Measurements from ENCODE around the gene PDE6D. TPM values are rescaled to one million over a fixed set of nuclear protein-coding genes. Genes with fewer than 3 reads are reported as not detected.

PDE6D gene
- total RNA-seq, 1 donor from 2014 or later = 31.9 TPM

DNA sequence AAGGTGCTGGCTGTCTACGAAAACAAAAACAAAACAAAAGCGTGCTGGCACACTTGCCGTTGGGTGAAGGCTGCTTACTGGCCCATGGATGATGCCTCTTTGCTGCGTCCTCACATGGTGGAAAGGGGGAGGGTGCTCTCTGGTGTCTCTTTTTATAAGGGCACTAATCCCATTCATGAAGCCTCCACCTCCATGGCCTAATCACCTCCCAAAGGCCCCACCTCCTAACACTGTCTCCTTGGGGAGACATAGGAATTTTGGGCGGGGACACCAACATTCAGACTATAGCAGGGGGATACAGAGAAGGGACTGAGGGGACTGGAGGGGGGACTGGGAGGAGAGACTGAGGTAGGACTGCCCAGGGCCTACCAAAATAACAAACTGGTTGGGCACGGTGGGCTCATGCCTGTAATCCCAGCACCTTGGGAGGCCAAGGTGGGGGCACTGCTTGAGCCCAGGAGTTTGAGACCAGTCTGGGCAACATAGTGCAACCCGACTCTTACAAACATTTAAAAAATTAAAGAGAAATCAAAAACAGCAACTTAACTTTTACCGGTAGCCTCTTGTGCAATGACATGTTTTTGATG lies 58.3 kb downstream of the PDE6D start:
- Mint-ChIP-seq H3K27ac (no peak overlapping the region), H3K27me3 (ENCODE audit: insufficient read depth) (peaks cover 2% of the 10 kb centered on the region), H3K4me1 (ENCODE audit: low read depth) (no peaks in the 10 kb centered on the region), H3K9me3 (no peaks in the 10 kb centered on the region), H3K36me3 (ENCODE audit: low read depth) (no peaks in the 10 kb centered on the region), H3K4me3 (no peak overlapping the region)
- intact Hi-C loops (cut with micrococcal nuclease) = no loop called here
- no peak for DNase-seq (ENCODE audit: low spot score)

DNA sequence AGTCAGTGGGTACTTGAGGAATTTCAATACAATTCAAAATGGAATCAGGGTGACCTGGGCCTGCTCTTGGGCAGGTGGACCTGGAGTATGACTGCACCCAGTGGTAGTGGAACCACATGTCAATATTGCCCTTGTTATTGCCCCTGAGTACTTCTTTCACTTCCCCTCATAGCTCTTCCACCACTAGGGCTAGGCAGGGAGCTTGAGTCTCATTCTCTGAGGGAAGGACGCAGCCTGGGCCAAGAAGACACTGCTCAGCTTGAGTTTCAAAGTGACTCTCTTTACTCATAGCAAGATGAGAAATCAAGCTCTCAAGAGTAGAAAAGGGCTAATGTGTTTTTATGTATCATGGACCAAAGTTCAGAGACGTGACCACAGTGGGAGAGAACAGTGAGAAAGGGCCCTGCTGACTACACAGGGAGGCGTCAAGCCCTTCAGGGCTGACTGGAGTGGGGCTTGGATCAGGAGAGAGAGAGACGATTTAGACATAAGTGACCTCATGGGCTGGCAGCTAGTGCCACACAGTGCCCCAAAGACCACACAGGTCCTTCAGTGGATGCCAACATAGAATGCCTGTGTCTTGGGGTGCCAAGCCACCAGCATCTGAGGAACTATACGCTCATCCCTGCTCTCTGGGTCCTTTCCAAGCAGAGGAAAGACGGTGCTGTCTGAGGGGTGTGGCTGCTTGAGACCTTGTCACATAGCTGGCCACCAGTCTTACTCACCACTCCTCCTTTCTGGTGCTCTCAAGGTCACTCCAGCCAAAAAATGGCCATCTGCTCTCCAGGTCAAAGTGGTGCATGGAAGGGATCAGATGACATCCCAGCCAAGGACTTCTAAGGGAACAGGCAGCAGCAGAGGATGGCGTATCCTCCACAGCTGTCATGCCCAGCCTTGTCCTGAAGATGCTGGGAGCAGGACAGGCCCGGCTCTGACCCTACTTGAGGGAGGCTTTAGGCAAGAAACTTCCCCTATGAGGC lies 59.8 kb downstream of the PDE6D start:
- no peak overlapping the region for H3K4me3 Mint-ChIP-seq
- no peaks in the 10 kb centered on the region for H3K9me3 Mint-ChIP-seq
- DNase-seq (ENCODE audit: low spot score) = no peak
- H3K27ac Mint-ChIP-seq = no peak overlapping the region
- H3K4me1 Mint-ChIP-seq (ENCODE audit: low read depth) = no peaks in the 10 kb centered on the region
- peaks cover 2% of the 10 kb centered on the region for H3K27me3 Mint-ChIP-seq (ENCODE audit: insufficient read depth)
- intact Hi-C loops (cut with micrococcal nuclease) = no loop called here
- no peaks in the 10 kb centered on the region for H3K36me3 Mint-ChIP-seq (ENCODE audit: low read depth)

DNA sequence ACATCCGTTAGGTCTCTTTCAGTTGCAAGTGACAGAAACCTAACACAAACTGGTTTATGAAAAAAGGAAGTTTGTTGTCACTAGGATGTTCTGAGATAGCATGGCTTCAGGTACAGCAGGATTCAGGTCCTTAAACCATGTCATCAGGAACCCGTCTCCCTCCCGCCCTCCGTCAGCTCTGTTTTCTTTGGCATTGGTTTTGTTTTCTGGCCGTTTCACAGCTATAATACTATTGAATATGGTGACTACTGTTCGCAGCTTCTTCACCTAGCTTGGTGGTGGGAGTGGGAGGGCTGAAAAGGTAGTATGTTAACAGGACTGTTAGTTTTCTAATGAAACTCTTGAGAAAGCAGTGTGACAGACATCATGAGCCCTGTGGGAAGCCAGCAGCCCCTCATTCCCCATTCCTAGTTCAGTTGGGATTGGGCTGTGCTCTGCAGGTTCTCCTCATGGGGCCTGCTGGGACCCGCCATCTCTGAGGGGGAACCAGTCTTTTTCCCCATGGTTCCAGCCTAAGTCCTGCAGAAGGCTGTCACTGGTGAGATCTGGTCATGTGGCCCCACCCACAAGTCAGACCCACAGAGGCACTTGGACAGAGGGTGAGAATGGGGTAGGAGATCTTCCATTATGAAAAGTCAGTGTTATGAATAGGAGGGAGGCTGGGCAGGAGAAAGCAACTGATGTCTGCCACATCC lies 60.6 kb downstream of the PDE6D start:
- Mint-ChIP-seq H3K27me3 (ENCODE audit: insufficient read depth) (peaks cover 2% of the 10 kb centered on the region), H3K4me1 (ENCODE audit: low read depth) (no peaks in the 10 kb centered on the region), H3K9me3 (no peaks in the 10 kb centered on the region), H3K36me3 (ENCODE audit: low read depth) (no peaks in the 10 kb centered on the region), H3K27ac (no peak overlapping the region), H3K4me3 (no peak overlapping the region)
- no peak for DNase-seq (ENCODE audit: low spot score)
- intact Hi-C loops (cut with micrococcal nuclease) = no loop called here

DNA sequence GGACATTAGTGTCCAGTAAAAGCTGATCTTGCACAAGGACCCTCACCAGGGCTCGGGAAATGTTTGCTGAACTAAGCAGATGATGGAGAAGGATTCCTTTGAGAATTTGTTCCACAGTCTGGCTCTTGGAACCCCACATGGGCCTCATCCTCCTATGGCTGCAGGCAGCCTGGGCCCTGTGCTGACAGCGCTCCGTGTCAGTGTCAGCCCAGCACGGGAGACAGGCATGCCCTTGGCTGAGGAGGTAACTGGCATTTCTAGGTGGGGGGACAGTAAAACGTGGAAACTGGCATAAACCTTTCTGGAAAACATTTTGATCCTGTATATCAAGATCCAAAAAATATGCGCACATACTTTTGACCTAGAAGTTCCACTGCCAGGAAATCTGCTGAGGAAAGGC lies 62.3 kb downstream of the PDE6D start:
- Mint-ChIP-seq H3K27me3 (ENCODE audit: insufficient read depth) (peaks cover 2% of the 10 kb centered on the region), H3K4me3 (no peak overlapping the region), H3K36me3 (ENCODE audit: low read depth) (peaks cover 2% of the 10 kb centered on the region), H3K4me1 (ENCODE audit: low read depth) (peaks cover 5% of the 10 kb centered on the region), H3K9me3 (no peaks in the 10 kb centered on the region), H3K27ac (no peak overlapping the region)
- intact Hi-C loops (cut with micrococcal nuclease) = loop anchor here (5.0 kb wide), 1 partner anchor 161 kb away; no protein-coding TSS in a partner anchor
- DNase-seq (ENCODE audit: low spot score) = no peak

DNA sequence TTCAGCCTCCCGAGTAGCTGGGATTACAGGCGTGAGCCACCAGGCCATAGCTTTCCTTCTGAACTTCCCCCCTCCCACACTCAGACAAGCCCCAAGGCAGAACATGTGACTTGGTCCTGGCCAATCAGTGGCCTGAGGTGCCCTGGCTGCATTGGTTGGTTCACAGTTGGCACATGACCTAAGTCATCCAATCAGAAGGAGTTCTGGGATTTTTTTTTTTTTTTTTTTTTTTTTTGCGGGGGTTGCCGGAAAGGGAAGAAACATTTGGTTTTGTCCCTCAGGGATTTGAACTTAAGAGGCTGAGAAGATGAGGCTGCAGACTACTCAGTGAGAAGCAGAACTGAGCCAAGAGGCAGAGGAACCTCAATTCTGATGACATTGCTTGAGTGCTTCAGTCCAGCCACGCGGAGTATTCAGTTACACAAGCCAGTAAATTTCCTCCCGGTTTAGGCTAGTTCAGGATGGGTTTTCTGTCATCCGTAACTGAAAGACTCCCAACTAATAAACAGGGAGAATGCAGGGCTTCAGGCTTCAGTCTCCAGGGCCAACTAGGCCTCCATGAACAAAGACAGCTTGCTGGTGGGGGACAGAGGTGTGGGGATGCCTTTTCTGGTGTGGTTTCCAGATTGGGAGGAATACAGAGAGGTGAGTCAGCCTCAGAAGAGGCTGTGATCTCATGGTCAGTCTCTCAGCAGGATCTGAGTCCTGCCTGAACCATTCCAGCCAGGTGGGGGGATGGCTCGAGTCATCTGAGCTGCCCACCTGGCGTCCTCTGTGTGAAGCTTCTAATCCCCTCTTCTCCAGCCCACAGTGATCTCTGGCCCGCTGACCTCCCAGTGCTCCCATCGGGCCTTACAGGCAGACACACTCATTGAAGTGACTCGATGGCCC lies 63.6 kb downstream of the PDE6D start:
- no peak for DNase-seq (ENCODE audit: low spot score)
- no peak overlapping the region for H3K27ac Mint-ChIP-seq
- H3K36me3 Mint-ChIP-seq (ENCODE audit: low read depth) = peaks cover 13% of the 10 kb centered on the region
- intact Hi-C loops (cut with micrococcal nuclease) = loop anchor here (5.0 kb wide), 1 partner anchor 160 kb away; no protein-coding TSS in a partner anchor
- H3K9me3 Mint-ChIP-seq = no peaks in the 10 kb centered on the region
- H3K27me3 Mint-ChIP-seq (ENCODE audit: insufficient read depth) = peaks cover 2% of the 10 kb centered on the region
- H3K4me1 Mint-ChIP-seq (ENCODE audit: low read depth) = peaks cover 13% of the 10 kb centered on the region
- H3K4me3 Mint-ChIP-seq = no peak overlapping the region

DNA sequence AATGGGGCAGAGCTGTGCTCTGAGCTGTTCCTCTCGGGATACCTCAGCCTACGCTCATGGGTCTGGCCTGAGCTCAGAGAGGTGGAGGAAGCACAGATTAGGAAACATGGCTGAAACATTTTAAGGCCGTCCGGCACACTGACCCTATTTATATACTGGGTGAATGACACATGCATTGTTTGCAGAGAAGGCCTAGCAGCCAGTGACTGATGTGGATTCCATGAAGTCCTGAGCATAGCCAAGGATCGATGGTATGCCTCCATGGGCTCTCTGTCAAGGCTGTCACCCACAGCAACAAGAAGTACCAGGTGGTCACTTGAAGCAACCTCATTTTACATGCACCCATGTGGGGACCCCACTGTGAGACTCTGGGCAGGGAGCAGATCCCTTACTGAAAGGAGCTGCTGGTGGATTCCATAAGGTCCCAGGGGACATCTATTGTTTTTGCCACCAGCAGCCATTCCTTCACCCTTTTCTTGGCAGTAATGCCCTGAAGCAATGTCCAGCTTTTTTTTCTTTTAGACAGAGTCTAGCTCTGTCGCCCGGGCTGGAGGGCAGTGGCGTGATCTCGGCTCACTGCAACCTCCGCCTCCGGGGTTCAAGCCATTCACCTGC lies 64.3 kb downstream of the PDE6D start:
- no peak overlapping the region for H3K27ac Mint-ChIP-seq
- no peaks in the 10 kb centered on the region for H3K9me3 Mint-ChIP-seq
- H3K36me3 Mint-ChIP-seq (ENCODE audit: low read depth) = peaks cover 20% of the 10 kb centered on the region
- peaks cover 21% of the 10 kb centered on the region for H3K4me1 Mint-ChIP-seq (ENCODE audit: low read depth)
- H3K27me3 Mint-ChIP-seq (ENCODE audit: insufficient read depth) = peaks cover 2% of the 10 kb centered on the region
- H3K4me3 Mint-ChIP-seq = no peak overlapping the region
- intact Hi-C loops (cut with micrococcal nuclease) = loop anchor here (5.0 kb wide), 1 partner anchor 159 kb away; no protein-coding TSS in a partner anchor
- no peak for DNase-seq (ENCODE audit: low spot score)

DNA sequence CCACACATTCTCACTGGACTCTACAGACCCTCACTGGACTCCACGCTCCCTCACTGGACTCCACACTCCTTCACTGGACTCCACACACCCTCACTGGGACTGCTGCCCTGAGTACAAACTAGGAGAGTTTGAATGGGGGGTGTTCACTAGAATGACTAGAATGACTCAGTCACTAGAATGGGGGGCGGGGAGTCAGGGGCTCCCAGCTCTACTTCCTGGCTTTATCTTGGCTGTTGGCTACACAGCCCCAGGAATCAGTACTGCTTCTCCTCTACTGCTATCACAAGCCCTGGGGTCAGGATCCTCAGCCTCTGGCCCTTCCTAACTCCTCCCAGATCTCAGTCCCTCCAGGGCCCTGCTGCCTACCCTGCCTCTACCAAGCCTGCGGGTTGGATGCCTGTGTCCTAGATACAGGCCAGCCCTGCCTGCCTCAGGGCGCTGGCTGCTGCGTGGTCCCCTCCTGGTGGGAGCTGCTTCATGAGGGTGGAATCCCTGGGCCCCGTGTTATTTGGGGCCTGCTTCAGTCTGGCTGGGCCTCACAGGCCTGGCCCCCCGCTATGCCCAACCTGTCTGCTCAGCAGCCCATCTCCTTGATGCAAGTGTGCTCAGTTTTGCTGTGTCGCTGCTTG lies 65.0 kb downstream of the PDE6D start:
- Mint-ChIP-seq H3K4me3 (no peak overlapping the region), H3K4me1 (ENCODE audit: low read depth) (peaks cover 26% of the 10 kb centered on the region), H3K27me3 (ENCODE audit: insufficient read depth) (peaks cover 2% of the 10 kb centered on the region), H3K9me3 (no peaks in the 10 kb centered on the region), H3K36me3 (ENCODE audit: low read depth) (peaks cover 27% of the 10 kb centered on the region), H3K27ac (no peak overlapping the region)
- no peak for DNase-seq (ENCODE audit: low spot score)
- intact Hi-C loops (cut with micrococcal nuclease) = loop anchor here (1.0 to 5.0 kb wide), 5 partner anchors 39 to 159 kb away; partner anchors contain the start of gene PDE6D

DNA sequence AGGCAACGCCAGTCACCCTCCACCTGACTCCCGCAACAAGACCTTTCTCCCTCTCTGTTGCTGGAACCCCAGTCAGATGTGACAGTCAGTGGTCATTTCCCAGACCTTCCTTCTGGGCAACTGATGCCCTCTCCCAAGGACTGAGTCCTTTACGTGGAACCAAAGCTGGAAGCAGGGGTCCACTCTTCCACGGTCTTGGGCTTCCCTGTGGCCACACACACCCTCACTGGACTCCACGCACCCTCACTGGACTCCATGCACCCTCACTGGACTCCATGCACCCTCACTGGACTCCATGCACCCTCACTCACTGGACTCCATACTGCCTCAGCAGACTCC lies 65.6 kb downstream of the PDE6D start:
- H3K4me3 Mint-ChIP-seq = no peak overlapping the region
- peaks cover 2% of the 10 kb centered on the region for H3K27me3 Mint-ChIP-seq (ENCODE audit: insufficient read depth)
- peaks cover 26% of the 10 kb centered on the region for H3K4me1 Mint-ChIP-seq (ENCODE audit: low read depth)
- H3K27ac Mint-ChIP-seq = no peak overlapping the region
- DNase-seq (ENCODE audit: low spot score) = no peak
- intact Hi-C loops (cut with micrococcal nuclease) = loop anchor here (1.0 to 5.0 kb wide), 5 partner anchors 38 to 158 kb away; partner anchors contain the start of gene PDE6D
- H3K36me3 Mint-ChIP-seq (ENCODE audit: low read depth) = peaks cover 31% of the 10 kb centered on the region
- H3K9me3 Mint-ChIP-seq = no peaks in the 10 kb centered on the region

DNA sequence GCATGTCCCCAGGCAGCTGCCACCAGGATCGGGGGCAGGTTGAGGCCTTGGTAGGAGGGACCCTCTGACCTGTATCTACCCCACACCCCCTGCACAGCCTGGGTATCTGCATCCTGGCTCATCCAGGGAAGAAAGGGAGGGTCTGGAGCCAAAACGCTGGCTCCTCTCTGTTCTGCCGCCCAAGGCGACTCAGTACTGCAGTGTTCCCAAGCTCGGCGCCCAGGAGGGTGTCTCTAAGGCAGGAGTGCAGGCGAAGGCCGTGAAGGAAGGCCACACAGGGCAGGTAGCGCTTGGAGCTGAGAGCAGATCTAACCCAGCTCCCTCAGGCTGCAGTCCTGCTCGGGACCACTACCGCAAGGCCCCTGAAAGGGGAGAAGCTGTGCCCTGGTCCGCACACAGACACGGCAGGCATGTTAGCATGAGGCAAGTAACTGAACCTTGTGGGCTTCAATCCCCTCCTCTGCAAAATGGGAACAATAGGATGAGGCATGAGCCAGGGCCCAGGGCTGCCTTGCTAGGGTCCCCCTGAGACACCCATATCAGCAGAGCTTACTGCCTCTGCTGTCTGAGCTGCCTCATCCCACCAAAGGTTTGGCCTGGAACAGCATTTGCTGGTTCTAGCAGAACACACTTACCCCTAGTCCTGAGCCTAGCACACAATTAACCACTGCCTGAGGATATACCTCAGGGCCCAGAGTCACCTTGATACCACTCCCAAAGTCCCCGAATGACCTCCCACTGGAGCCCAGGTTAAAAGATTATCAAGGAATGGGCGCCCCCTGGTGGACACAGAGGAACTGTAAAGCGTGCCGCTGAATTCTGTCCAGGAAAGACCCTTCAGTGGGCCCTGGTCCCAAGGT lies 66.2 kb downstream of the PDE6D start:
- intact Hi-C loops (cut with micrococcal nuclease) = loop anchor here (1.0 to 5.0 kb wide), 6 partner anchors 9 to 158 kb away; partner anchors contain the start of gene PDE6D
- Mint-ChIP-seq H3K4me3 (no peak overlapping the region), H3K27ac (peak overlapping the region; percentile 93), H3K9me3 (no peaks in the 10 kb centered on the region), H3K36me3 (ENCODE audit: low read depth) (peaks cover 33% of the 10 kb centered on the region), H3K27me3 (ENCODE audit: insufficient read depth) (peaks cover 2% of the 10 kb centered on the region), H3K4me1 (ENCODE audit: low read depth) (peaks cover 26% of the 10 kb centered on the region)
- DNase-seq (ENCODE audit: low spot score) = peak; percentile 65

DNA sequence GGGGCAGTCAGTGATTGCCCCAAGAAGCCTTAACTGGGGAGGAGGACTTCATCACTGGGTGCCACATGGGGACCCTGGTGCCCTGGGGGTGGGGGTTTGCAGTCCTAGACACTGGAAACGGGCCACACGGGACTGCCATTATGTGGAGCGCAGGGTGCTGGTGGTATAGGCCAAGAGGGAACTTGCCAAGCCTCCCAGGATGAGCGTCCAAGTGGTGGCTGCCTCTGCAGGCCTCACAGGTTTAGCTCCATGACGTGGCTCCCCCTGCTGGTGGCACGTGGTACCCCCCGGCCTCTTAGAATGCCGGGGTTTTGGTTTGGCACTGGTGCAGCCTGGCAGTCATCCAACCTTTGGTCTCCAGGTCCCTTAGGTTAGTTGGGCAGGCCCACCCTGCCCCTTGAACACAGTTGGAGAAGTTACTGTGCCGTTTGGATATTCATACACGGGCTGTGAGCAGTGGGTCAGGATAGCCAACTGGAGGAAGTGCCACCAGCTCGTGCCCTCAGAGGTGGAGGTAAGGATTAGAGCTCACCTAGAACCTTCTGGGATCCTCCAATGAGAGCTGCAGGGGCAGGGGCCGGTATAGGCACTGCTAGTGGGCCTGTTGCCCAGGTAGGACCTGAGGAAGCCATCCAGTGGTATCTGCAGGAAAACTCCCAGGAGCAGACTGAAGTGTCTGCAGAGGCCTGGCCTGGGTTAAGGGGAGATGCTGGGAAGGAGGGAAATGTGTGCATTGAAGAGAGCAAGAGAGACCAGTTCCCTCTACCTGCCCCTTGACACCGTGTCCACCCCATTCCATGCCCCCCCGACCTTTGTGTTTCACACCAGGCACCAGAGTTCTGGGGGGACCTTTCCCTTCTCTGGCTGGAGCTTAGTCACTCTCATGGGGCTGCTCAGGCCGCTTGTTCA lies 67.1 kb downstream of the PDE6D start:
- H3K4me1 Mint-ChIP-seq (ENCODE audit: low read depth) = peaks cover 26% of the 10 kb centered on the region
- intact Hi-C loops (cut with micrococcal nuclease) = loop anchor here (1.0 kb wide), 1 partner anchor 8 kb away; no protein-coding TSS in a partner anchor
- H3K27ac Mint-ChIP-seq = peak overlapping the region; percentile 93
- H3K9me3 Mint-ChIP-seq = no peaks in the 10 kb centered on the region
- H3K36me3 Mint-ChIP-seq (ENCODE audit: low read depth) = peaks cover 35% of the 10 kb centered on the region
- H3K4me3 Mint-ChIP-seq = peak overlapping the region; percentile 75
- peak; percentile 78 for DNase-seq (ENCODE audit: low spot score)
- H3K27me3 Mint-ChIP-seq (ENCODE audit: insufficient read depth) = no peaks in the 10 kb centered on the region

Measured in activated T-helper 1 cell treated with anti-CD3 and anti-CD28 coated beads, Interleukin-12 subunit alpha, Interleukin-12 subunit beta, Interleukin-2, Interleukin-4 antibody, amounts not matched to agents 30 ng/mL and 10 ng/mL and 1 ng/mL, durations not matched to agents 14 hours and 24 hours and 36 hours (primary cell).